Mucosa of descending colon (tissue), 3 donors: Measurements from ENCODE around the gene SLC6A17. TPM values are rescaled to one million over a fixed set of nuclear protein-coding genes. Genes with fewer than 3 reads are reported as not detected.

Source experiments
- ATAC-seq: fragments of 200-7000 bp; cut with Tn5 transposase; one replicate; pipeline ENCODE4 v1.9.1; 2020; ENCODE audit warnings: mild to moderate bottlenecking, moderate library complexity
- DNase-seq, 3 donors: peaks; one replicate each; pipeline ENCODE4 v3.0.0-alpha.2; 2020
- H3K36me3 ChIP-seq: fragments of 200-600 bp; one replicate; pipeline ENCODE4 v1.8.0; 2021; ENCODE audit warnings: low read depth, mild to moderate bottlenecking
- H3K4me1 ChIP-seq: fragments of 200-600 bp; one replicate; pipeline ENCODE4 v1.8.0; 2021; ENCODE audit warnings: low read depth, mild to moderate bottlenecking
- H3K4me3 ChIP-seq: fragments of 200-600 bp; one replicate; pipeline ENCODE4 v1.8.0; 2021; ENCODE audit warnings: mild to moderate bottlenecking
- H3K9me3 ChIP-seq: fragments of 200-600 bp; one replicate; pipeline ENCODE4 v1.8.0; 2021; ENCODE audit warnings: mild to moderate bottlenecking
- intact Hi-C, 2 donors: fragments of 100-400 bp; cut with DNase I in 1 of 2; cut with micrococcal nuclease in 1 of 2; formaldehyde crosslinking; loops; one replicate each; pipeline versions ENCODE4 v1.11.0 to v1.11.1; 2022; cut with DNase I, micrococcal nuclease
- total RNA-seq, 3 donors: library from RNA; stranded (reverse); fragmentation: NEBNext Ultra II Directional in 2 of 3; extraction: Animal tissue kit (Norgen Biotek cat#: 25700) in 2 of 3; gene quantifications; one replicate each; pipeline versions ENCODE4 v1.2.1 to v1.2.4, GENCODE V29; 2021 to 2023
- TF ChIP-seq, protein P1 (sequence below): fragments of 200-600 bp; IDR thresholded peaks from one replicate; pipeline ENCODE4 v1.8.0; 2022; ENCODE audit warnings: antibody characterized with exemption, mild to moderate bottlenecking
- donor health status: DM: no; HTN: no; CAD: no; lungs with moderate emphysema.
- donor health status: DM: no; HTN: no; CAD: no.
- donor health status: DM: no; HTN: yes; CAD: no.

SLC6A17 gene
- total RNA-seq, 3 donors from 2014 or later, result 0.06 to 0.73 (median 0.10) TPM

DNA sequence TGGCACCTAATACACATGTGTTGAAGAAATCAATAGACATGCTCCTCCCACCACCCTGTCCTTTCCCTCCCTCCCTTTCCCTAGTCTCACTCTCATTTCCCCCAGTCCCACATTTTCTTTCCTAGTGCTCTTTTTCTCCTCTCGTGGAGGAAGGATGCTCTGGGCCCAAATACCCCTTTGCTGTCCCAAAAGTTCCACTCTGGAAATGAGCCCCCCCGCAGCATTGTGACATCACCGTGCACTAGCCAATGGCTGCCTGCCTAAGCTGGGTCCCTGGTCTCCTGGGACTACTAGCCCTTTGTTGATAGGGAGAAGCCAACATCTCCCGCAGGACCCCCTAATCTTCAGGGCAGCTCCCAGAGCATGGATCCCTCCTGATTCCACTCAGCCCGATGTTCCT is 38.2 kb upstream of the SLC6A17 start, which contains the start of gene UBL4B:
TSS of gene UBL4B (plus strand) at position 301 of the 400 bp plus-strand sequence. CDS start at position 393, 92 bp downstream.
- Histone ChIP-seq H3K4me3 (no peak within 1 kb of the TSS), H3K9me3 (no peaks in the 10 kb centered on the region), H3K4me1 (no peaks in the 10 kb centered on the region), H3K36me3 (no peaks in the 10 kb centered on the region)
- TF ChIP-seq, protein P1, sequence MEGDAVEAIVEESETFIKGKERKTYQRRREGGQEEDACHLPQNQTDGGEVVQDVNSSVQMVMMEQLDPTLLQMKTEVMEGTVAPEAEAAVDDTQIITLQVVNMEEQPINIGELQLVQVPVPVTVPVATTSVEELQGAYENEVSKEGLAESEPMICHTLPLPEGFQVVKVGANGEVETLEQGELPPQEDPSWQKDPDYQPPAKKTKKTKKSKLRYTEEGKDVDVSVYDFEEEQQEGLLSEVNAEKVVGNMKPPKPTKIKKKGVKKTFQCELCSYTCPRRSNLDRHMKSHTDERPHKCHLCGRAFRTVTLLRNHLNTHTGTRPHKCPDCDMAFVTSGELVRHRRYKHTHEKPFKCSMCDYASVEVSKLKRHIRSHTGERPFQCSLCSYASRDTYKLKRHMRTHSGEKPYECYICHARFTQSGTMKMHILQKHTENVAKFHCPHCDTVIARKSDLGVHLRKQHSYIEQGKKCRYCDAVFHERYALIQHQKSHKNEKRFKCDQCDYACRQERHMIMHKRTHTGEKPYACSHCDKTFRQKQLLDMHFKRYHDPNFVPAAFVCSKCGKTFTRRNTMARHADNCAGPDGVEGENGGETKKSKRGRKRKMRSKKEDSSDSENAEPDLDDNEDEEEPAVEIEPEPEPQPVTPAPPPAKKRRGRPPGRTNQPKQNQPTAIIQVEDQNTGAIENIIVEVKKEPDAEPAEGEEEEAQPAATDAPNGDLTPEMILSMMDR, result no peak
- DNase-seq (no peak), ATAC-seq (no peak)
- intact Hi-C loops, result no loop called here

DNA sequence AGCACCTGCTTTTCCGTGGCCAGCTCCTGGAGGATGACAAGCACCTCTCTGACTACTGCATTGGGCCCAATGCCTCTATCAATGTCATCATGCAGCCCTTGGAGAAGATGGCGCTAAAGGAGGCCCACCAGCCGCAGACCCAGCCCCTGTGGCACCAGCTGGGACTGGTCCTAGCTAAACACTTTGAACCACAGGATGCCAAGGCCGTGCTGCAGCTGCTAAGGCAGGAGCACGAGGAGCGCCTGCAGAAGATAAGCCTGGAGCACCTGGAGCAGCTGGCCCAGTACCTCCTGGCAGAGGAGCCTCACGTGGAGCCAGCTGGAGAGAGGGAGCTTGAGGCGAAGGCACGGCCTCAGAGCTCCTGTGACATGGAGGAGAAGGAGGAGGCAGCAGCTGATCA is 37.6 kb upstream of the SLC6A17 start:
- intact Hi-C loops, result no loop called here
- Histone ChIP-seq H3K4me3 (no peak overlapping the region), H3K4me1 (no peaks in the 10 kb centered on the region), H3K9me3 (no peaks in the 10 kb centered on the region), H3K36me3 (no peaks in the 10 kb centered on the region)
- DNase-seq (no peak), ATAC-seq (no peak)
- TF ChIP-seq, protein P1, result no peak

GRCh38 chr1:110113551-110113950 is 36.7 kb upstream of the SLC6A17 start:
- TF ChIP-seq, protein P1, result no peak
- no peaks in the 10 kb centered on the region for H3K9me3 ChIP-seq
- intact Hi-C loops, result no loop called here
- H3K4me3 ChIP-seq, result no peak overlapping the region
- no peak for DNase-seq
- ATAC-seq, result no peak
- H3K4me1 ChIP-seq, result no peaks in the 10 kb centered on the region
- H3K36me3 ChIP-seq, result no peaks in the 10 kb centered on the region

DNA sequence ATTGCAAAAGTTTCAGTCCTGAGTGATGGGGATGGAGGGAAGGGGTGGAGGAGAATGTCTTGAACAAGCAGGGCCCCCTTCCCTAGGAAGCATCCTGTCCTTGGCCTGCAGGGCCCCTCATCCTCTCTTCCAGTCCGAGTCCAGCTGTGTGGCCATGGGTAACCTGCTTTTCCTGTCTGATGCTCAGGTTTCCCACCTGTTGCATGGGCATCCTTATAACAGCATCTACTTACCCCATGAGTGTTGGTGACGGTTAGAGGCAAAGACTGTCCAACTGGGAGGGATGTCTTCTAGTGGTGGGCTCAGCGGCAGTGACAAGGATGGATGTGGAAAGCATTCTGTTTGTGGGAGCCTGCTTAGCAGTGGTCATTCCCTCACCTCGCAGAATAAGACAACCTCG is 36.1 kb upstream of the SLC6A17 start:
- TF ChIP-seq, protein P1, result no peak
- Histone ChIP-seq H3K4me1 (no peaks in the 10 kb centered on the region), H3K36me3 (no peaks in the 10 kb centered on the region), H3K4me3 (no peak overlapping the region), H3K9me3 (no peaks in the 10 kb centered on the region)
- DNase-seq (no peak), ATAC-seq (no peak)
- intact Hi-C loops, result no loop called here

DNA sequence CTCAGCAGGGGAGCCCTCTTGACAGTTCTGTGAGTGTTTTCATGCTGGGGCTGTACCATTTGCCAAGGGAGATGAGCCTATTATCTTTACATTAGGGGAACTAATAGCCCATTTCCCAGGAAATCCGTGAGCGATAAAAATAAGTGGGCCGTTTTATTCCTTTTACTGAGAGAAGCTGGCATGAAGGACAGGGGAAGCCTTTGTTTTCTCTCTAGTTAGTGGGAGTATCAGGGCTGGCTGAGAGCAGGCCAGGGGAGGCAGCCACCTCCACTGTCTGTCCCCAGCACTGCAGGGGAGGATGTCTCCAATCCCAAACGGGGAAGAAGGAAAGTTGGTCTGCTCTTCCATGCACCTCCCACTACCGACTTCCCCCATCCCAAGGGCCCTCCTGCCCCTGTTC is 35.5 kb upstream of the SLC6A17 start:
- Histone ChIP-seq H3K36me3 (no peaks in the 10 kb centered on the region), H3K4me3 (no peak overlapping the region), H3K9me3 (no peaks in the 10 kb centered on the region), H3K4me1 (no peaks in the 10 kb centered on the region)
- ATAC-seq (no peak), DNase-seq (no peak)
- TF ChIP-seq, protein P1, result no peak
- intact Hi-C loops, result no loop called here
